ENCODE data around the gene RNPS1.

Gene RNPS1

DNA sequence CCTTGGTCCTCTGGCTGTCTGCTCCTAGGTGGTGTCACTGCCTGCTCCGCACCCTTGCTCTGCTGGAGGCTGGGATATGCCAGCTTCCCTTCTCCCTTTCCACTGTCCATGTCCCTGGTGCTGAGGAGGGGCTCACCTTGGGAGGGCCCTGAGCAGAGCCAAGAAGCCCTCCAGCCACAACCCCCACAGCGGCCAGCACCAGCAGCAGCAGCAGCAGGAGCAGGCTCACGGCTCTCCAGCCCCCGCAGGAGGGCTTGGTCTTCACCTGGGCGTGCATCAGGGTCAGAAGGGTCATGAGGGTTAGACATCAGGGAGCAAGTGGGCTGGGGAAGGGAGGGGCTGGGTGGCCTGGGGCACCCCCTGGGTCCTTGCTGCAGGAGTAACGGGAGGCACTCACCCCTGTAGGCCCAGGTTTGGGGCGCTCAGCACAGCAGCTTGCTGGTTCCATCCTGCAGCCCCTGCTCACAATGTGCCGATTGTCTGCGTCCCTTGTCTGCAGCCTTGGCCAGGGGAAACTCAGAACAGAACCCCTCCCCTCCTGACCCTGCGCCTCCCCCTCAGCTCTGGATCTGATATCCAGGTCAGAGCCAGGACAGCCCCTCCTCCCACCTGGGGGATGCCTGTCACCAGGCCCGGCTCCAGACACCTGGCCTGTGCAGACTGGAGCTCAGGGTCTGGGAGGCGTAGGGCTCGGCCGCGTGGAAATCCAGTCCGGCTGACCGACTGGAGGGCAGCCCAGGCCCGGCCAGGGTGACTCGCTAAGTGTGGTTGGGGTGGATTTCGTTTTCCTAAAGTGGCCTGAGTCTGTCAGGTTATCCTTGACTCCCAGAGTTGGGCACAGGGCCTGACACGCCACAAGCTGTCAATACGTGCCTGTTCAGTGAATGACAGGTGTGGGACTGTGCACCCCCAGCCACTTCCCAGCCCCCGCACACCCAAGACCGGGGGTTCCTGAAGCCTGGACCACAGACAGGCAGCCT, 57.2 kb downstream of the RNPS1 start, which contains the start of gene BRICD5:
BRICD5 (minus strand) TSS at position 478 of the 980 bp plus-strand sequence; CDS start at position 448, 30 bp downstream.
- no peak for DNase-seq

DNA sequence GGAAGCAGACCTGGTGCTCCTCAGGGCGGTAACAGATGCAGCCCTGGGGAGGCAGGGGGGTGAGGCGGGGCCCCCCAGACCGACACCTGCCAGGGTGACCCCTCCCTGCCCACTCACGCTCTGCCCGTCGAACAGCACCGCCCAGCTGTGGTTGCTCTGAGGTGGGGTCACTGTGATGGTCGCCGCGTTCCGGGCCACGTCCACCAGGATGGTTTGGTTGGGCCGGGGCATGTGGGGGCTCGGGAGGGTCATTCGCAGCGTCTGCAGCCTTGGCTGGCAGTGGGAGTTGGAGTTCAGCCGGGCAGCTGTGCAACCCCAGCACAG, 58.0 kb downstream of the RNPS1 start:
- no peak for DNase-seq

DNA sequence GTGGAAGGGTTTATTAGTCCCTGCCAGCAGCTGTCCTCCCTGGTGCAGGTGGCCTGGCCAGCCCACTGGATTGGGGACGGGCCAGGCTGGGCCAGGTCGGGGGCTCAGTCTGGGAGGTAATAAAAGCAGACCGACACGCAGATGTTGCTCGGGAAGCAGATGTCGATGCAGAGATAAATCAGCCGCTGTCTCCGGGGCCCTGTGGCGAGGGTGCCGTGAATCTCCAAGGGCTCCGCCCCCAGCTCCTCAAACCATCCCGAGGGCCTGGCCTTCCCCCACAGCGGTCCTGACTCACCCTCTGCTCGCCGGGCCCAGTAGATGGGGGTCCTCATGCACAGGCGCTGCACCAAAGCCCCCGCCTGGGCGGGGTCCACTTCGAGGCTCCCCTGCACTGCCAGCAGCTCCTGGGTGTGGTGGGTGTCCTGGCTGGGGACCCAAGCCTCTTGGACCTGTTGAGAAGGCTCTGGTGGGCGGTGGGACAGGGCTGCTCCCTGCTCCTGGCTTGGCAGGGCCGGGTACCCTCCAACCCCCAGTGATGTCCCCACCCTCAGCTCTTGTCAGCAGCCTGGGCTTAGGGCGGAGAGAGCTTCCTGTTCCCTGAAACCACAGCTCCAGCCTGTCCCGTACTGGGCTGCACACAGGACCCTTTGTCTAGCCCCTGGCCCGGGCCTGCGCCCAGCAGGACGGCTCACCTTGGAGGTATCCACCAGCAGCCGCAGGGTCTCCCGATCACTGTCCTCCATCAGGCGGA, 58.5 kb downstream of the RNPS1 start:
- no peak for DNase-seq

DNA sequence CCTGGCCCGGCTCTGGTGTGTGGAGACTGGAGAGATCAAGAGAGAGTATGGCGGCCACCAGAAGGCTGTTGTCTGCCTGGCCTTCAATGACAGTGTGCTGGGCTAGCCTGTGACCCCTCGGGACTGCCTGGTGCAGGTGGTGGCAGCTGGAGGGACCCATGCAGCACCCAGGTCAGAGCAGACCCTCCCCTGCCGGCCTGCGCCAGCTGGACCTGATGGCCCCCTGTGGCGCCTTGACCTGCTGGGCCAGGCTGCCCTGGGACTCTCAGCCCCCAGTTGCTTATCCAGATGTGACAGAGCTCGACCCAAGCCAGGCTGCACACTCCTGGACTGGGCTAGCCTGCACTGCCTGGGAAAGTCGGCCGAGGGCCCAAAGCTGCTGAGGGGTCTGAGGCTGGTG, 59.2 kb downstream of the RNPS1 start:
- no peak for DNase-seq

DNA sequence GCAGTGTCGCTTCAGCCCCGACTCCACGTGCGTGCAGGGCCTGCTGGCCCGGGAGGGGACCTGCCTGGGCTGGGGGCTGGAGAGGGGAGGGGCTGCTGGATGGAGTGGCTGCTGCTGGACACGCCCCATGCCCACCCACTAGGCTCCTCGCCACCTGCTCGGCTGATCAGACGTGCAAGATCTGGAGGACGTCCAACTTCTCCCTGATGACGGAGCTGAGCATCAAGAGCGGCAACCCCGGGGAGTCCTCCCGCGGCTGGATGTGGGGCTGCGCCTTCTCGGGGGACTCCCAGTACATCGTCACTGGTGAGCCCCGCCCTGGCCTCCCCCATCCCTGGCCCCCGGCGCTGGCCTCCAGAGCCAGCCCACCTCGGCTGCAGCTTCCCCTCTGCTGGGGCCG, 59.6 kb downstream of the RNPS1 start:
- DNase-seq = no peak

DNA sequence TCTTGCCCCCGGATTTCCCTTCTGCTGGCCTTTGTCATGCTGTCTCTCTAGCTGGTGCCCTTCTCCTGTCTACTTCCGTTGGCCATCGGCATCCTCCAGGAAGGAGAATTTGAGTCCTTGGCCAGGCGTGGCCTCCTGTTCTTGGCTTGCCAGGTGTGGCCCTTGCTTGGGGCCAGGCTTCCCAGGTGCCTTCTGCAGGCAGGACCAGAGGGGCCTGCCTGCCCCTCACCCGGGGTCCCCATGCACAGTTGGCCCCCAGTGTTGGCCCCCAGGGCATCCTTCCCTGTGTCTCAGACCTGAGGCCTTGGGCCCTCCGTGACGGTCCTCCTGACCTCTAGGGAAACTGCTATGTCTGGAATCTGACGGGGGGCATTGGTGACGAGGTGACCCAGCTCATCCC, 60.1 kb downstream of the RNPS1 start:
- no peak for DNase-seq

DNA sequence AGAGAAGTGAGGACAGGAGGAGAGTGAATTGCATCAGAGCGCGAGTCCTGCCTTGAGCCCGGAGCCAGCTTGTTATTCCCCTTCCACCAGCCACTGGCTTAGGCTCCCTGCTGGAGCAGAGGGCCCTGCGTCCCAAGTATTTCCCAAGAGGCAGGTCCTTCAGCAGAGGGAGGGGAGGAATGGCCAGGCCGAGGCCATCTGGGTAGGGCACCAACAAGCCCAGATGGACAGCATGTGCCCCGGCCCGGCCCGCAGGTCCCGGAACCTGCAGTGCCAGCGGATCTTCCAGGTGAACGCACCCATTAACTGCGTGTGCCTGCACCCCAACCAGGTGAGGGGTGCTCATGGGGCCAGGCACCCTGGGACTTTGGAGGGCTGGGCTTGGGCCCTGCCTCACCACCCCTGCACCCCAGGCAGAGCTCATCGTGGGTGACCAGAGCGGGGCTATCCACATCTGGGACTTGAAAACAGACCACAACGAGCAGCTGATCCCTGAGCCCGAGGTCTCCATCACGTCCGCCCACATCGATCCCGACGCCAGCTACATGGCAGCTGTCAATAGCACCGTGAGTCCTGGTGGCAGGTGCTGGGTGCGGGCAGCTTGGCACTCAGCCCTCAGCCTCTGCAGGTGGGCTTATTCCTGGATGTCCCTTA, 61.0 kb downstream of the RNPS1 start:
- no peak for DNase-seq

DNA sequence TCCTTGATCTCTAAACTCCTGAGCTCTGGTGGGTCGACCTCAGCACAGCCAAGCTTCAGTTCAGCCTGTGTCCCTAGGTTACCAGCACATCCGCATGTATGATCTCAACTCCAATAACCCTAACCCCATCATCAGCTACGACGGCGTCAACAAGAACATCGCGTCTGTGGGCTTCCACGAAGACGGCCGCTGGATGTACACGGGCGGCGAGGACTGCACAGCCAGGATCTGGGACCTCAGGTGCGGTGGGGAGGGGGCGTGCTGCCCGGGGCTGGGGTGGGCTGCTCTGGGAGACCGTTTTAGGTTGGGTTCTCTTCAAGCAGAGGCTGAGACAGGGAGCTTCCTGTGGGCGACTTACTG, 61.5 kb downstream of the RNPS1 start:
- no peak for DNase-seq

DNA sequence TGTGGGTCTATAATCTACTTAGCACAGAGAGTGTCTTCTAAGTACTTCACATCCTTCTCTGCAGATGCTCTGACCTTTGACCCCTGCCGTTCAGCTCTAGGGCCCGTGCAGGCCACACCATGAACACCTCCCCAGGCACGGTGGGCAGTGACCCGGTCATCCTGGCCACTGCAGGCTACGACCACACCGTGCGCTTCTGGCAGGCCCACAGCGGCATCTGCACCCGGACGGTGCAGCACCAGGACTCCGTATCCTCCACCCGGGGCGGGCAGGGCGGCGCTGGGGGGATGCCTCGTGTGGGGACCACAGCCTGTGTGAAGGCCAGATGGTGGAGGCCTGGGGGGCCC, 62.0 kb downstream of the RNPS1 start:
- no peak for DNase-seq

DNA sequence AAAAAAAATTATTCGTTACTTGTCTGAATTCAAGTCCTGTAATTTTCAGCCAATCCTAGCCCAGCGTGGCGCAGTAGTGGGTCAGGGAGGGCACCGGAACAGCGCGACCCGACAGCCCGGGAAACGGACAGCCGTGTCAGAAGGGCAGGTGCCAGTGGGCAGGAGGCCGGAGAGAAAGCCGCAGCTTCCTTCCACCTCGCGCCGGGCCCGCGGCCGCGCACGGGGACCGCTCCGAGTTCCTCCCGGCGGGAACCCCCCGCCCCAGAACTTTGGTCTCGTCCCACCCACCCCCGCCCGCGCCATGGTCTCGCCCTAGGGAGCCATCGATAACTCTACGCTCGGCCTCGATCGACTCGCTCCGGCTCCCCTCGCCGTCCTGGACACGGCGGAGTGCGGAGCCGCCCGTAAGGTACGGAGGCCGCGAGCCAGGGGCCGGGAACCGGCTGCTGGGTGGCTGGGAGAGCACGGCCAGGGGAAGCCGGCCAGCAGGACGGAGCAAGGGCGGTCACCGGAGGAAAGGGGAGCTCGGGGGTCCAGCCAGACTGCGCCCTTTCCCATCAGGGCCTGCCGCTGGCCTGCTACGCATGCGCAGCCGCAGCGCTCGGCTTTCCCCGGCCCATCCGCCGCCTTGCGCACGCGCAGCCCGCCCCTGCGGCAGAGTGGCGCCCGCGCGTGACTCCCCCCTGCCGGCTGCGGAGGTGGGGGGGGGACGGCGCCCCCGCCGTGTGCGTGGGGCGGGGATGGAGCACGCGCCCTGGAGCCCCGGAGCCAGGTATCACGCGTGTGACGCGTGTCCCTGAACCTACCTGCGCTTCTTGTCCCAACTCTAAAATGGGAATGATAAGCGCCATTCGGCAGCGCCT, 62.6 kb downstream of the RNPS1 start, which contains the start of gene MLST8:
MLST8 (plus strand) TSS at position 351 of the 863 bp plus-strand sequence. CDS start 632 bp downstream, outside the sequence.
- peak; percentile 93 for DNase-seq

DNA sequence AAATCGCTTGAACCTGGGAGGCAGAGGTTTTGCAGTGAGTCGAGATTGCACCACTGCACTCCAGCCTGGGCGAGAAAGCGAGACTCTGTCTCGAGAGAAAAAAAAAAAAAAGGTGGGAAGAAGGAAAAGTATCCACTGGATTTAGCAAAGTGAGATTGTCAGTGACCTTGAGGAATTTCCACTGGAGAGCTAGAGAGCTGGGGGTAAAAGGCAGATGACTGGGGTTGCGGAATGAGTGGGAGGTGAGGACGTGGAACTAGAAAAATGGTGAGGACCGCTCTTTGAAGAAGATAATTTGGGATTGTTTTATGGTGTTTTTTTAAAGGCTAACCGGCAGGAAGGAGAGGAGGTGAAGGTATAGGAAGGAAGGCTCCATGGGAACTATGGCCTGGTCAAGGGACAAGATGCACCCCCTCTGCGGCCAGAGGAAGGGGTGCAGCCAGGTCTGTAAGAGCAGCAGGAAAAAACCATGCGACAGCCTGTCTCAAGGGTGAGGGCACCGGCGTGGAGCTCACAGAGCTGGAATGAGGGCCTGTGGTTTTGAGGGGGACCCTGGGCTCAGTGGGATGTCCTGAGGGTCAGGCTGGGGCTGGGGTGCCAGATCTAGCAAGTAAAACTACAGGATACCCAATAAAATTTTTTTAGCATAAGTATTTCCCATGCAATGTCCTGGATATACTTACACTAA, 63.4 kb downstream of the RNPS1 start:
- DNase-seq = no peak
